ENCODE results near the gene YBEY.

Gene YBEY

GRCh38 chr21:46266946-46267345, 19.2 kb upstream of the YBEY start:
- no peak for TF ChIP-seq TAF1 (IDR thresholded peaks at IDR 0.05; ENCODE audit: borderline replicate concordance, low read depth, low read length)
- no peak for TF ChIP-seq POLR2AphosphoS5 (IDR thresholded peaks at IDR 0.05; ENCODE audit: low read depth, low read length)
- TF ChIP-seq POLR2A (IDR thresholded peaks at IDR 0.05; ENCODE audit: low read depth, low read length), result no peak
- DNase-seq (ENCODE audit: insufficient read length) (no peak), FAIRE-seq (no peak)

GRCh38 chr21:46268371-46268770, 17.8 kb upstream of the YBEY start:
- TF ChIP-seq POLR2AphosphoS5 (IDR thresholded peaks at IDR 0.05; ENCODE audit: low read depth, low read length) (no peak), TAF1 (IDR thresholded peaks at IDR 0.05; ENCODE audit: borderline replicate concordance, low read depth, low read length) (no peak), POLR2A (IDR thresholded peaks at IDR 0.05; ENCODE audit: low read depth, low read length) (no peak)
- FAIRE-seq (no peak), DNase-seq (ENCODE audit: insufficient read length) (no peak)

- TF ChIP-seq TAF1 (IDR thresholded peaks at IDR 0.05; ENCODE audit: borderline replicate concordance, low read depth, low read length), result no peak
- TF ChIP-seq POLR2AphosphoS5 (IDR thresholded peaks at IDR 0.05; ENCODE audit: low read depth, low read length), result no peak
- TF ChIP-seq POLR2A (IDR thresholded peaks at IDR 0.05; ENCODE audit: low read depth, low read length), result no peak
- DNase-seq (ENCODE audit: insufficient read length) (no peak), FAIRE-seq (no peak)
Measured at GRCh38 chr21:46269466-46269865, 16.7 kb upstream of the YBEY start.

- TF ChIP-seq POLR2AphosphoS5 (IDR thresholded peaks at IDR 0.05; ENCODE audit: low read depth, low read length), result no peak
- TF ChIP-seq TAF1 (IDR thresholded peaks at IDR 0.05; ENCODE audit: borderline replicate concordance, low read depth, low read length), result no peak
- TF ChIP-seq POLR2A (IDR thresholded peaks at IDR 0.05; ENCODE audit: low read depth, low read length), result no peak
- DNase-seq (ENCODE audit: insufficient read length) (no peak), FAIRE-seq (no peak)
Measured at GRCh38 chr21:46273341-46273740, 12.8 kb upstream of the YBEY start.

DNA sequence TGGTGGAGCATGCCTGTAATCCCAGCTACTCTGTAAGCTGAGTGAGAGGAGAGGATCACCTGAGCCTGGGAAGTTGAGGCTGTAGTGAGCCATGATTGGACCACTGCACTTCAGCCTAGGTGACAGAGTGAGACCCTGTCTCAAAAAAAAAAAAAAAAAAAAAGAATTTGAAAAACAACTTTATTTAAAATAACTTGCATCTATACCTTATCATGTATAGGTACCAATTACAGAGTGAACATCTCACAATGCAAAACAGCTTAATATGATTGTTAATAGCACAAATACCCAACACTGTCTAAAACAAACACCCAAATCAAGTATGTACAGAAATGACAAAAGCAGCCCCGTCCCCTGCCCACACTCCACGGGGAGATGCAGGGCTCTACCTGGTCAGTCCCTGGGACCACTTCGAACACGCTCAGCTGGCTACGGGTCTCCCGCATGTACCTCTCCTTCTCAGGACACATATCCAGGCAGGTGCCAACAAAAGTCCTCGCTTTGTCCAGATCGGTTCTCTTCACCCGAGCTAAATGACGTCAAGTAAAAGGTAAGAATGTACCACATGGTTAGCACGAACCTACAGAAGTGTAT, 11.2 kb upstream of the YBEY start:
- DNase-seq (ENCODE audit: insufficient read length), result no peak
- no peak for FAIRE-seq
- TF ChIP-seq TAF1 (IDR thresholded peaks at IDR 0.05; ENCODE audit: borderline replicate concordance, low read depth, low read length) (no peak), POLR2A (IDR thresholded peaks at IDR 0.05; ENCODE audit: low read depth, low read length) (no peak), POLR2AphosphoS5 (IDR thresholded peaks at IDR 0.05; ENCODE audit: low read depth, low read length) (no peak)

DNA sequence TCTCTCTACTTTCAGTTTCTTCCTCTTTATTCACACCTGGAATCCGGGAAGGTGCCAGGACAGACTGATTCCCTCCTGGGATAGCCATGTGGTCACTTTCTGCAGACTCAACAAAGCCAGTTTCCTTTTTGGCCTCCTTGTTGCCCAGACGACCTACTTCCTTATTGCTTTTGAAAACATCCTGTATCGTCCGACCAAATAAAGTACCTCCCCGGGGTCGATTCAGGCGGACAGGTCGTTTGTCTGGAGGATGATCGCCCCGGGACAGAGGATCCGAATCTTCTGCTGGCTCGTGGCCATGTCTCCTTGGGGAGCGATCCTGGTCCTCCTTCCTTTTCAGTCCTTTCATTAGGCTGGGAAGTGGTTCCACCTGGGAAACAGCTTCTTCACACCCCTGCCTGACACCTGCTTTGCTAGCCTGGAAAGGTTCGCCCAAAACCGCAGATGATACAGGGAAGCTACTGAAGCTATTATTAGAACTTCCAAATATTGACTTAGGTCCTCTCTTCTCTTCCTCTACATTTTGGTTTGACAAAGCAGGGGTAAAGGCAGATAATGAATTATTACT, 2.0 kb upstream of the YBEY start:
- TF ChIP-seq TAF1 (IDR thresholded peaks at IDR 0.05; ENCODE audit: borderline replicate concordance, low read depth, low read length) (no peak), POLR2AphosphoS5 (IDR thresholded peaks at IDR 0.05; ENCODE audit: low read depth, low read length) (no peak), POLR2A (IDR thresholded peaks at IDR 0.05; ENCODE audit: low read depth, low read length) (no peak)
- FAIRE-seq (no peak), DNase-seq (ENCODE audit: insufficient read length) (no peak)

DNA sequence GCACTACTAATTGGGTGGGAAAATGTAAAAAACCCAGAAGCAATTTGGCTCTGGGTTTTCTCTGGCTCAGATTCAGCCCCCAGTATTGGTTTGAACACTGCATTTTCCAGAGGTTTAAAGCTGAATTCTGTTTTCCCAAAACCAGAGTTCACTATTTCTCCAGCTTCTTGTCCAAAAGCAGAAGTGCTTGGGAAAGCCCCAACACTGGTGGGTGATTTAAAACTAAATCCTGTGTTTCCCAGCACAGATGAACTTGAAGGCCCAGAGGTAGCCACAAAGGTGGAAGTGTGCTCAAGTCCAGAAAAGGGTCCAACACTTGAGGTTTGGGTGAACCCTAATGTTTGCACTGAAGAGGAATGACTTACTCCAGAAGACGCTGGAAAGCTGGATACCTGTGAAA, 1.4 kb upstream of the YBEY start:
- DNase-seq (ENCODE audit: insufficient read length), result no peak
- TF ChIP-seq POLR2AphosphoS5 (IDR thresholded peaks at IDR 0.05; ENCODE audit: low read depth, low read length) (no peak), TAF1 (IDR thresholded peaks at IDR 0.05; ENCODE audit: borderline replicate concordance, low read depth, low read length) (no peak), POLR2A (IDR thresholded peaks at IDR 0.05; ENCODE audit: low read depth, low read length) (no peak)
- no peak for FAIRE-seq

DNA sequence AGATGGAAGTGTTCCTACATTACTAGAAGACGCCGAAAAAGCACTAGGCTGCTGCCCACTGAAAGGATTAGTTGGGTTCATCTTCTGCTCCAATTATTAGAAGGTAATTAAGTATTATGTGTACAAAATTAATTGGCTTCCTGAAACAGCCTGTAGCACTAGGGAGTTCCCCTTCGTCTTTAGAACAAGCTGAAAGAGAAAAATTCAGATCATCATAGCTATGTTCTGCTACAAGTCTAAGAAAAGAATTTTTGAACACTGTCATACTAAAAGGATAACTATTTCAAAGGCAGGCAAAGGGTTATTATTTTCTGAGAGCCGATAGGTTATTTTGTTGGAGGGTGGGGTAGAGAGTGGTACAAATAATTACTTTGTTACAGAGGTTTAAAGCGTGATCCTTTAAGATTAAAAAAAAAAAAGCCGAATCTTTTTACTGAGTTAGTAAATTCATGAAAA, 908 bp upstream of the YBEY start, which contains the start of gene MCM3AP:
Gene MCM3AP, minus strand, starts transcription at position 406 of the 456 bp plus-strand sequence. Its CDS starts 325 bp downstream, at position 81.
- no peak for TF ChIP-seq POLR2AphosphoS5 (IDR thresholded peaks at IDR 0.05; ENCODE audit: low read depth, low read length)
- no peak for TF ChIP-seq POLR2A (IDR thresholded peaks at IDR 0.05; ENCODE audit: low read depth, low read length)
- no peak for TF ChIP-seq TAF1 (IDR thresholded peaks at IDR 0.05; ENCODE audit: borderline replicate concordance, low read depth, low read length)
- DNase-seq (ENCODE audit: insufficient read length) (no peak), FAIRE-seq (no peak)

GRCh38 chr21:46286648-46287002, 483 bp downstream of the YBEY start:
- DNase-seq (ENCODE audit: insufficient read length), result no peak
- no peak for FAIRE-seq
- TF ChIP-seq TAF1 (IDR thresholded peaks at IDR 0.05; ENCODE audit: borderline replicate concordance, low read depth, low read length) (no peak), POLR2A (IDR thresholded peaks at IDR 0.05; ENCODE audit: low read depth, low read length) (no peak), POLR2AphosphoS5 (IDR thresholded peaks at IDR 0.05; ENCODE audit: low read depth, low read length) (no peak)

DNA sequence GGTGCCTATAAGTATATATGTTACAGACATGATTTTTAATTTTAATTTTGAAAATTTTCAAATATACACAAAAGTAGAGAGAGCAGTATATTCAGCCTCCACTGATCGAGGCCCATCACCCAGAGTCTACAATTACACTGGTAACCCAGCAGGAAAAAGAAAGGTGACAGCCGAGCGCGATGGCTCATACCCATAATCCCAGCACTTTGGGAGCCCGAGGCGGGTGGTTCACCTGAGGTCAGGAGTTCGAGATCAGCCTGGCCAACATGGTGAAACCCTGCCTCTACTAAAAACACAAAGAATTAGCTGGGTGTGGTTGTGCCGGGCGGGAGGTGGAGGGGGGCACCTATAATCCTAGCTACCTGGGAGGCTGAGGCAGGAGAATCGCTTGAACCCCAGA, 1.4 kb downstream of the YBEY start:
- FAIRE-seq, result no peak
- DNase-seq (ENCODE audit: insufficient read length), result no peak
- TF ChIP-seq POLR2A (IDR thresholded peaks at IDR 0.05; ENCODE audit: low read depth, low read length), result no peak
- TF ChIP-seq POLR2AphosphoS5 (IDR thresholded peaks at IDR 0.05; ENCODE audit: low read depth, low read length), result no peak
- TF ChIP-seq TAF1 (IDR thresholded peaks at IDR 0.05; ENCODE audit: borderline replicate concordance, low read depth, low read length), result no peak

- FAIRE-seq (peak; percentile 27), DNase-seq (ENCODE audit: insufficient read length) (no peak)
- TF ChIP-seq POLR2A (IDR thresholded peaks at IDR 0.05; ENCODE audit: low read depth, low read length) (no peak), POLR2AphosphoS5 (IDR thresholded peaks at IDR 0.05; ENCODE audit: low read depth, low read length) (no peak), TAF1 (IDR thresholded peaks at IDR 0.05; ENCODE audit: borderline replicate concordance, low read depth, low read length) (no peak)
Measured at GRCh38 chr21:46289655-46290179, 3.6 kb downstream of the YBEY start.

DNA sequence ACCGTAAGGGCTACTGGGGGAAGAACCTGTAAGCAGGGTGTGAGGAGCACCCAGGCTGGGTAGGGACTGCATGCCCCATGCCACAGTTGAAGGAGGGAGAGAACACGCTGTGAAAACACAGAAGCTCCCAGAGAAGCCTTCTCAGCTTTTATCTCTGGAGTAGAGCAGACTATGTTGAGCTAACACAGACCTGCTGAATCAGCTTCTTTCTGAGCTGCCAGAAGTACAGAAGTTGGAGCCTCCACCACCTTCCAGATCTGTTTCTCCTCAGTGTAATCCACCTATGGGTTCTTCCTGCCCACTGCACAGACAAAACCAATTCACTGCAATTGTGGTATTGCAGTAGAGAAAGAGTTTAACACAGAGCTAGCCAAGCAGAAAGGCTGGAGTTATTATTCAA, 5.4 kb downstream of the YBEY start:
- TF ChIP-seq TAF1 (IDR thresholded peaks at IDR 0.05; ENCODE audit: borderline replicate concordance, low read depth, low read length) (no peak), POLR2A (IDR thresholded peaks at IDR 0.05; ENCODE audit: low read depth, low read length) (no peak), POLR2AphosphoS5 (IDR thresholded peaks at IDR 0.05; ENCODE audit: low read depth, low read length) (no peak)
- no peak for DNase-seq (ENCODE audit: insufficient read length)
- FAIRE-seq, result no peak

Measured in GM12892 (cell line).